DND-41 (cell line): ENCODE results near the gene CCDC97.

Experiments
- ATAC-seq: fragments of 200-7000 bp; cut with Tn5 transposase; 3 replicates; pipeline ENCODE4 v1.9.1; 2021; ENCODE audit warnings: low read depth; ENCODE audit not compliant: insufficient read depth
- DNase-seq: peaks from one replicate; pipeline ENCODE4 v3.0.0-alpha.2; 2020
- H2AFZ ChIP-seq: 2 replicates; pipeline ENCODE4 v1.6.0; 2012; ENCODE audit warnings: low read depth, low read length
- H3K27ac ChIP-seq: 2 replicates; pipeline ENCODE4 v1.5.1; 2012; ENCODE audit warnings: low read length, inconsistent platforms
- H3K27me3 ChIP-seq: fragments of 200-600 bp; sonication (generic); 2 replicates; pipeline ENCODE4 v1.6.0; 2012; ENCODE audit warnings: low read length, mild to moderate bottlenecking, inconsistent platforms; ENCODE audit not compliant: insufficient read depth, poor library complexity
- H3K36me3 ChIP-seq: 2 replicates; pipeline ENCODE4 v1.5.1; 2012; ENCODE audit warnings: low read length, inconsistent platforms; ENCODE audit not compliant: insufficient read depth
- H3K4me1 ChIP-seq: 2 replicates; pipeline ENCODE4 v1.5.1; 2012; ENCODE audit warnings: mild to moderate bottlenecking, low read length; ENCODE audit not compliant: insufficient read depth
- H3K4me2 ChIP-seq: 2 replicates; pipeline ENCODE4 v1.6.0; 2012; ENCODE audit warnings: mild to moderate bottlenecking, moderate library complexity, low read length, inconsistent platforms; ENCODE audit not compliant: insufficient read depth
- H3K4me3 ChIP-seq, 2 experiments: fragments of 200-600 bp in 1 of 2; shearing (Covaris generic) in 1 of 2; 2 replicates each; pipeline ENCODE4 v1.5.1; 2012 to 2016; ENCODE audit warnings: inconsistent platforms in 2 of 2, low read length in 2 of 2, mild to moderate bottlenecking in 2 of 2, low read depth in 1 of 2, moderate library complexity in 1 of 2
- H3K79me2 ChIP-seq: 2 replicates; pipeline ENCODE4 v1.6.0; 2012; ENCODE audit warnings: low read length, inconsistent platforms; ENCODE audit not compliant: insufficient read depth
- H3K9ac ChIP-seq: 2 replicates; pipeline ENCODE4 v1.6.0; 2012; ENCODE audit warnings: low read depth, mild to moderate bottlenecking, inconsistent platforms, low read length, moderate library complexity
- H3K9me3 ChIP-seq: 2 replicates; pipeline ENCODE4 v1.5.1; 2012; ENCODE audit warnings: low read length, moderate library complexity, mild to moderate bottlenecking, inconsistent platforms; ENCODE audit not compliant: insufficient read depth, severe bottlenecking
- H4K20me1 ChIP-seq: 2 replicates; pipeline ENCODE4 v1.6.0; 2012; ENCODE audit warnings: low read length; ENCODE audit not compliant: insufficient read depth
- EZH2 ChIP-seq: IDR thresholded peaks from 3 replicates; pipeline ENCODE4 v1.6.1; 2012; ENCODE audit warnings: borderline replicate concordance, low read depth, mild to moderate bottlenecking, moderate library complexity, low read length, inconsistent platforms; ENCODE audit not compliant: severe bottlenecking
- TF ChIP-seq, protein P1 (sequence below): IDR thresholded peaks from 2 replicates; pipeline ENCODE4 v1.5.1; 2012; ENCODE audit warnings: borderline replicate concordance, low read length, moderate library complexity, mild to moderate bottlenecking; ENCODE audit not compliant: poor library complexity, severe bottlenecking; ENCODE audit errors: extremely low read depth

The CCDC97 gene

DNA sequence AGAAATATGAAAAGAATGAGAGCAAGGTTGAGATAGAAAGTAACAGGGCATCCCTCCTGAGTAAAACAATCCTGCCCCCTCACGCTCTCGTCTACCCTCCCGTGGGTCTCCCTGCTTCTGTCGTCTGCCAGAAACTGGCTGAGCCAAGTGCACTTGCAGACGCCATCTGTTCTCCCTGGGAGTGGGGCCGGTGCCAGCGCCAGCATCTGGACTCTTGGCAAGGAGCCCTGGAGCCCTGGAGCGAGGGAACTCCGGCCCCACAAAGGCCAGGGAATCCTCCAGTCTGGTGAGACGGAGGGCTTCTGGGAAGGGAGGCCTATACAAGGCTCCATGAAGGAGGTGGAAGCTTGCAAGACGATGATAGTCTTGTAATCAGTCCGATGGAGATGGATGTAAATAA lies 64.0 kb downstream of the CCDC97 start:
- Histone ChIP-seq H3K36me3 (no peaks in the 10 kb centered on the region), H4K20me1 (no peaks in the 10 kb centered on the region), H3K4me3 (no peak overlapping the region), H3K4me2 (no peak overlapping the region), H3K27me3 (no peaks in the 10 kb centered on the region), H3K9ac (no peak overlapping the region), H3K27ac (no peak overlapping the region), H3K9me3 (no peaks in the 10 kb centered on the region), H3K79me2 (peaks cover 2% of the 10 kb centered on the region; the same call in 1 of the 2 replicates), H3K4me1 (no peaks in the 10 kb centered on the region), H2AFZ (no peak overlapping the region)
- ATAC-seq (no peak), DNase-seq (no peak)
- TF ChIP-seq, protein P1, sequence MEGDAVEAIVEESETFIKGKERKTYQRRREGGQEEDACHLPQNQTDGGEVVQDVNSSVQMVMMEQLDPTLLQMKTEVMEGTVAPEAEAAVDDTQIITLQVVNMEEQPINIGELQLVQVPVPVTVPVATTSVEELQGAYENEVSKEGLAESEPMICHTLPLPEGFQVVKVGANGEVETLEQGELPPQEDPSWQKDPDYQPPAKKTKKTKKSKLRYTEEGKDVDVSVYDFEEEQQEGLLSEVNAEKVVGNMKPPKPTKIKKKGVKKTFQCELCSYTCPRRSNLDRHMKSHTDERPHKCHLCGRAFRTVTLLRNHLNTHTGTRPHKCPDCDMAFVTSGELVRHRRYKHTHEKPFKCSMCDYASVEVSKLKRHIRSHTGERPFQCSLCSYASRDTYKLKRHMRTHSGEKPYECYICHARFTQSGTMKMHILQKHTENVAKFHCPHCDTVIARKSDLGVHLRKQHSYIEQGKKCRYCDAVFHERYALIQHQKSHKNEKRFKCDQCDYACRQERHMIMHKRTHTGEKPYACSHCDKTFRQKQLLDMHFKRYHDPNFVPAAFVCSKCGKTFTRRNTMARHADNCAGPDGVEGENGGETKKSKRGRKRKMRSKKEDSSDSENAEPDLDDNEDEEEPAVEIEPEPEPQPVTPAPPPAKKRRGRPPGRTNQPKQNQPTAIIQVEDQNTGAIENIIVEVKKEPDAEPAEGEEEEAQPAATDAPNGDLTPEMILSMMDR, result no peak
- no peak for TF ChIP-seq EZH2
